ENCODE data around the gene PHACTR2.
"Not testable (repeated sequence)": the region's sequence is repeated elsewhere in the genome, so short reads cannot be mapped to it uniquely, and the experiment has no call there.

DNA sequence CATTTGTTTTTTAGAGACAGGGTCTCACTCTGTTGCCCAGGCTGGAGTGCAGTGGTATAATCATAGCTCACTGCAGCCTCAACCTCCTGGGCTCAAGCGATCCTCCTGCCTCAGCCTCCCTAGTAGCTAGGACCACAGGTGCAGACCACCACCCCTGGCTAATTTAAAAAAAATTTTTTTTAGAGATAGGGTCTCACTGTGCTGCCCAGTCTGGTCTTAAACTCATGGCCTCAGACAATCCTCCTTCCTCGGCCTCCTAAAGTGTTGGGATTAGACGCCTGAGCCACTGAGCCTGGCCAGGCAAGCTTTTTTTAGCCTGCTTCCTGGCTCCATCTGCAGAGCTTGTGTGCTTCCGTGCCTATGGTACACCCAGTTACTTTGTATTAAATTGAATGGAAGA lies 46.6 kb upstream of the PHACTR2 start:
- TF ChIP-seq, protein P1, sequence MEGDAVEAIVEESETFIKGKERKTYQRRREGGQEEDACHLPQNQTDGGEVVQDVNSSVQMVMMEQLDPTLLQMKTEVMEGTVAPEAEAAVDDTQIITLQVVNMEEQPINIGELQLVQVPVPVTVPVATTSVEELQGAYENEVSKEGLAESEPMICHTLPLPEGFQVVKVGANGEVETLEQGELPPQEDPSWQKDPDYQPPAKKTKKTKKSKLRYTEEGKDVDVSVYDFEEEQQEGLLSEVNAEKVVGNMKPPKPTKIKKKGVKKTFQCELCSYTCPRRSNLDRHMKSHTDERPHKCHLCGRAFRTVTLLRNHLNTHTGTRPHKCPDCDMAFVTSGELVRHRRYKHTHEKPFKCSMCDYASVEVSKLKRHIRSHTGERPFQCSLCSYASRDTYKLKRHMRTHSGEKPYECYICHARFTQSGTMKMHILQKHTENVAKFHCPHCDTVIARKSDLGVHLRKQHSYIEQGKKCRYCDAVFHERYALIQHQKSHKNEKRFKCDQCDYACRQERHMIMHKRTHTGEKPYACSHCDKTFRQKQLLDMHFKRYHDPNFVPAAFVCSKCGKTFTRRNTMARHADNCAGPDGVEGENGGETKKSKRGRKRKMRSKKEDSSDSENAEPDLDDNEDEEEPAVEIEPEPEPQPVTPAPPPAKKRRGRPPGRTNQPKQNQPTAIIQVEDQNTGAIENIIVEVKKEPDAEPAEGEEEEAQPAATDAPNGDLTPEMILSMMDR (IDR thresholded peaks at IDR 0.05) = not testable (repeated sequence)
- not testable (repeated sequence) for TF ChIP-seq POLR2A (IDR thresholded peaks at IDR 0.05)

Data from testis (tissue), 2 donors.